CD14-positive monocyte (primary cell): Measurements from ENCODE around the gene MYL4. TPM values are rescaled to one million over a fixed set of nuclear protein-coding genes. Genes with fewer than 3 reads are reported as not detected.

Experiments used
- DNase-seq, 3 donors: peaks; one replicate each; pipeline ENCODE4 v3.0.0-alpha.2; 2011 to 2022
- H2AFZ ChIP-seq: 2 replicates; pipeline ENCODE4 v1.6.0; 2012; ENCODE audit warnings: mild to moderate bottlenecking, low read depth, low read length, inconsistent platforms; ENCODE audit not compliant: insufficient read depth, poor library complexity, severe bottlenecking
- H3K27ac ChIP-seq, 2 donors: 1 replicate in 1 of 2; 2 replicates in 1 of 2; pipeline ENCODE4 v1.5.1; 2012 to 2013; ENCODE audit warnings: low read length in 2 of 2, control low read depth in 1 of 2, inconsistent platforms in 1 of 2, low read depth in 1 of 2, mild to moderate bottlenecking in 1 of 2
- H3K27me3 ChIP-seq, 2 donors: one replicate each; pipeline versions ENCODE4 v1.6.0 to v1.6.1; 2011 to 2013; ENCODE audit warnings: low read length in 2 of 2; ENCODE audit not compliant: control insufficient read depth in 2 of 2, insufficient read depth in 2 of 2
- H3K36me3 ChIP-seq, 2 donors: replicated peaks in 1 of 2; 1 replicate in 1 of 2; 2 replicates in 1 of 2; pipeline versions ENCODE4 v1.5.1 to v1.6.1; 2012 to 2013; ENCODE audit warnings: low read length in 2 of 2, control low read depth in 1 of 2, inconsistent platforms in 1 of 2, mild to moderate bottlenecking in 1 of 2; ENCODE audit not compliant: insufficient read depth in 2 of 2, control insufficient read depth in 1 of 2
- H3K4me1 ChIP-seq, 2 donors: 1 replicate in 1 of 2; 2 replicates in 1 of 2; pipeline versions ENCODE4 v1.5.1 to v1.6.1; 2012 to 2013; ENCODE audit warnings: low read length in 2 of 2, control low read depth in 1 of 2, inconsistent platforms in 1 of 2, mild to moderate bottlenecking in 1 of 2, moderate library complexity in 1 of 2; ENCODE audit not compliant: insufficient read depth in 2 of 2, control insufficient read depth in 1 of 2
- H3K4me2 ChIP-seq: replicated peaks from 2 replicates; pipeline ENCODE3; 2012; ENCODE audit warnings: low read length, moderate library complexity, mild to moderate bottlenecking; ENCODE audit not compliant: poor library complexity, severe bottlenecking; ENCODE audit errors: extremely low read depth
- H3K4me3 ChIP-seq, 3 experiments: fragments of 200-600 bp in 1 of 3; sonication (generic) in 1 of 3; replicated peaks in 1 of 3; 1 replicate in 2 of 3; 2 replicates in 1 of 3; pipeline ENCODE4 v1.5.1; 2011 to 2013; ENCODE audit warnings: low read length in 3 of 3, mild to moderate bottlenecking in 3 of 3, control low read depth in 2 of 3, low read depth in 2 of 3, inconsistent platforms in 1 of 3, moderate library complexity in 1 of 3
- H3K79me2 ChIP-seq: 2 replicates; pipeline ENCODE4 v1.6.0; 2012; ENCODE audit warnings: mild to moderate bottlenecking, control low read depth, inconsistent platforms, low read length, moderate library complexity; ENCODE audit not compliant: insufficient read depth
- H3K9ac ChIP-seq: 2 replicates; pipeline ENCODE4 v1.6.0; 2017; ENCODE audit warnings: low read length, mild to moderate bottlenecking; ENCODE audit not compliant: insufficient read depth, poor library complexity, severe bottlenecking
- H3K9me3 ChIP-seq, 2 donors: replicated peaks in 1 of 2; 1 replicate in 1 of 2; 2 replicates in 1 of 2; pipeline versions ENCODE4 v1.5.1 to v1.6.1; 2012 to 2013; ENCODE audit warnings: low read length in 2 of 2, control low read depth in 1 of 2; ENCODE audit not compliant: control insufficient read depth in 1 of 2, insufficient read depth in 1 of 2
- H4K20me1 ChIP-seq: 2 replicates; pipeline ENCODE4 v1.6.0; 2012; ENCODE audit warnings: mild to moderate bottlenecking, low read length, control low read depth, moderate library complexity; ENCODE audit not compliant: insufficient read depth
- H3K27ac Mint-ChIP-seq, 7 donors: one replicate each; pipeline ENCODE4 v1.8.0; 2020; ENCODE audit warnings: mild to moderate bottlenecking in 7 of 7, mixed read lengths in 7 of 7, moderate library complexity in 6 of 7, inconsistent platforms in 2 of 7
- H3K27me3 Mint-ChIP-seq, 3 donors: one replicate each; pipeline ENCODE4 v1.8.0; 2021 to 2022; ENCODE audit warnings: low read depth in 3 of 3, mild to moderate bottlenecking in 3 of 3, mixed read lengths in 3 of 3, moderate library complexity in 3 of 3, inconsistent platforms in 1 of 3
- H3K36me3 Mint-ChIP-seq, 2 donors: one replicate each; pipeline ENCODE4 v1.8.0; 2020; ENCODE audit warnings: mixed read lengths in 2 of 2, inconsistent platforms in 1 of 2, mild to moderate bottlenecking in 1 of 2
- H3K4me1 Mint-ChIP-seq: one replicate; pipeline ENCODE4 v1.8.0; 2020; ENCODE audit warnings: mild to moderate bottlenecking, mixed read lengths
- H3K4me3 Mint-ChIP-seq, 2 donors: one replicate each; pipeline ENCODE4 v1.8.0; 2020; ENCODE audit warnings: mild to moderate bottlenecking in 2 of 2, mixed read lengths in 2 of 2, moderate library complexity in 1 of 2
- H3K9me3 Mint-ChIP-seq, 7 donors: one replicate each; pipeline ENCODE4 v1.8.0; 2020 to 2022; ENCODE audit warnings: mixed read lengths in 7 of 7, mild to moderate bottlenecking in 6 of 7, moderate library complexity in 6 of 7, inconsistent platforms in 2 of 7
- WGBS: methylation state at CpG from one replicate; pipeline ENCODE4 v1.1.5; 2013; ENCODE audit warnings: missing lambda C conversion rate; ENCODE audit not compliant: insufficient coverage; 5-methylcytosine and 5-hydroxymethylcytosine counted together
- intact Hi-C, 2 donors: fragments of 100-400 bp; cut with micrococcal nuclease; formaldehyde crosslinking; loops; one replicate each; pipeline versions ENCODE4 v1.15.0 to v1.15.1; 2023
- polyA plus RNA-seq, 3 donors: library from polyadenylated mRNA; depleted of rRNA in 1 of 3; unstranded in 2 of 3; stranded (reverse) in 1 of 3; fragments of 300-500 nt in 2 of 3; fragments of >200 nt in 1 of 3; fragmentation: Illumina TruSeq in 2 of 3; gene quantifications; 1 replicate in 2 of 3; 2 replicates in 1 of 3; pipeline ENCODE4 v1.2.3, GENCODE V29; 2012 to 2021
- TF ChIP-seq, protein P1 (sequence below): fragments of 200-600 bp; IDR thresholded peaks from one replicate; pipeline ENCODE4 v1.8.0; 2022; ENCODE audit warnings: antibody characterized with exemption, mild to moderate bottlenecking

Gene MYL4
- polyA plus RNA-seq, 3 donors: 0.43 TPM; not detected in 2

DNA sequence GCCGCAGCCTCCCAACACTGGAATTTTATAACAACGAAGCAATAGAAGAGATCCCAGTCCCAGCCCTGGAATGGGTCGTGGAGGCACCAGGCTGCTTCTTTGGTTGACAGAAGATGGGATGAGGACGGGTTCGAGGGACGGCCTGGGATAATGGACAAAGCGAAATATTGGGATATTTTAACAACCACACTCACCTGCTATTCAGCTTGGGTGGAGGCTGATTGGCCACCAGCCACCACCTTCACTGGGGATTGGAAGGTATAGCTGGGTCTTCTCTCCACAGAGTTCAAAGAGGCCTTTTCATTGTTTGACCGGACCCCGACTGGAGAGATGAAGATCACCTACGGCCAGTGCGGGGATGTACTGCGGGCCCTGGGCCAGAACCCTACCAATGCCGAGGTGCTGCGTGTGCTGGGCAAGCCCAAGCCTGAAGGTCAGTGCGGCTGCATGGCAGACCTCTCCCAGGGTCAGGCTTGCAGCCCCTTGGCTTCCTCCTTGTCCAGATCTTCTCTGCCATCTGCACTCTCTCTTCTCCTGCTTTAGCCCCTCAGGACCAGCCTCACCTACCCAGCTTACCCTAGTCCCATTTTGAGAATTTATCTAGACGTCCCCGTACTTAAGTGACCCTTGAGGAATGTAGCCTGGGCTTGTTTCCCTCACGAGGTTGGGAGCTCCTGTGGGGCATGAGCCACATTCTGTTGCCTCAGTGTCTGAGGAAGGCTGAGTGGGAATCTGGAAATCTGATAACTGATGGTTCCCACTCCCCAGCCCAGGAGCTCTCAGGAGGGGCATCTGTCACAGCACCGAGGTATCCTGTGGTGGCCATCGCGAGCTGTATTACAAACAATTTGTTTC, 10.7 kb downstream of the MYL4 start:
- H3K4me3 ChIP-seq: no peak overlapping the region
- Mint-ChIP-seq H3K36me3 (no peaks in the 10 kb centered on the region), H3K4me1 (peaks cover 17% of the 10 kb centered on the region), H3K27ac (no peak overlapping the region), H3K27me3 (peaks cover 13 to 28% (median 18%) of the 10 kb centered on the region in 3 donors), H3K9me3 (peaks cover 0 to 11% (median 3%) of the 10 kb centered on the region in 7 donors), H3K4me3 (peak overlapping the region in 1 of 2 donors; percentile 31)
- 98% methylated on average over 9 of the region's 21 CpGs for WGBS
- H3K9me3 ChIP-seq: peaks cover 0 to 4% of the 10 kb centered on the region in 2 donors
- H3K27ac ChIP-seq: no peak overlapping the region
- DNase-seq: no peak
- no peaks in the 10 kb centered on the region for H3K79me2 ChIP-seq
- intact Hi-C loops: no loop called here
- no peaks in the 10 kb centered on the region for H4K20me1 ChIP-seq
- no peak overlapping the region for H2AFZ ChIP-seq
- peaks cover 4 to 10% of the 10 kb centered on the region in 2 donors for H3K27me3 ChIP-seq
- no peaks in the 10 kb centered on the region for H3K36me3 ChIP-seq
- H3K4me2 ChIP-seq: no peak overlapping the region
- TF ChIP-seq, protein P1, sequence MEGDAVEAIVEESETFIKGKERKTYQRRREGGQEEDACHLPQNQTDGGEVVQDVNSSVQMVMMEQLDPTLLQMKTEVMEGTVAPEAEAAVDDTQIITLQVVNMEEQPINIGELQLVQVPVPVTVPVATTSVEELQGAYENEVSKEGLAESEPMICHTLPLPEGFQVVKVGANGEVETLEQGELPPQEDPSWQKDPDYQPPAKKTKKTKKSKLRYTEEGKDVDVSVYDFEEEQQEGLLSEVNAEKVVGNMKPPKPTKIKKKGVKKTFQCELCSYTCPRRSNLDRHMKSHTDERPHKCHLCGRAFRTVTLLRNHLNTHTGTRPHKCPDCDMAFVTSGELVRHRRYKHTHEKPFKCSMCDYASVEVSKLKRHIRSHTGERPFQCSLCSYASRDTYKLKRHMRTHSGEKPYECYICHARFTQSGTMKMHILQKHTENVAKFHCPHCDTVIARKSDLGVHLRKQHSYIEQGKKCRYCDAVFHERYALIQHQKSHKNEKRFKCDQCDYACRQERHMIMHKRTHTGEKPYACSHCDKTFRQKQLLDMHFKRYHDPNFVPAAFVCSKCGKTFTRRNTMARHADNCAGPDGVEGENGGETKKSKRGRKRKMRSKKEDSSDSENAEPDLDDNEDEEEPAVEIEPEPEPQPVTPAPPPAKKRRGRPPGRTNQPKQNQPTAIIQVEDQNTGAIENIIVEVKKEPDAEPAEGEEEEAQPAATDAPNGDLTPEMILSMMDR: no peak
- no peak overlapping the region for H3K9ac ChIP-seq
- peaks cover 0 to 2% of the 10 kb centered on the region in 2 donors for H3K4me1 ChIP-seq

- Histone ChIP-seq H2AFZ (no peak overlapping the region), H3K9me3 (peaks cover 0 to 4% of the 10 kb centered on the region in 2 donors), H3K4me3 (no peak overlapping the region), H3K27ac (no peak overlapping the region), H3K27me3 (peaks cover 4 to 10% of the 10 kb centered on the region in 2 donors), H4K20me1 (no peaks in the 10 kb centered on the region), H3K4me1 (peaks cover 6 to 9% of the 10 kb centered on the region in 2 donors), H3K9ac (no peak overlapping the region), H3K36me3 (no peaks in the 10 kb centered on the region), H3K79me2 (no peaks in the 10 kb centered on the region), H3K4me2 (no peak overlapping the region)
- Mint-ChIP-seq H3K4me1 (peaks cover 24% of the 10 kb centered on the region), H3K36me3 (no peaks in the 10 kb centered on the region), H3K27me3 (peaks cover 11 to 28% (median 18%) of the 10 kb centered on the region in 3 donors), H3K27ac (peak overlapping the region in 1 of 7 donors; percentile 1), H3K9me3 (peaks cover 0 to 11% (median 3%) of the 10 kb centered on the region in 7 donors), H3K4me3 (no peak overlapping the region)
- WGBS: 0% methylated on average over 1 of the region's 7 CpGs
- intact Hi-C loops: no loop called here
- TF ChIP-seq, protein P1: no peak
- no peak for DNase-seq
These were observed 11.4 kb downstream of the MYL4 start for GRCh38 chr17:47220531-47220999.
